Amniotic epithelial cell (primary cell): ENCODE measurements around the gene ALDH2.
"Not testable (repeated sequence)": the region's sequence is repeated elsewhere in the genome, so short reads cannot be mapped to it uniquely, and the experiment has no call there.

Experiments used
- DNase-seq: peaks from one replicate; pipeline ENCODE4 v3.0.0-alpha.2; 2010; ENCODE audit warnings: low read depth

ALDH2 gene

GRCh38 chr12:111766608-111767361 is at the start of gene ALDH2:
TSS of gene ALDH2 (plus strand) at chr12:111766933. CDS start at chr12:111766983, 50 bp downstream.
- peak; percentile 39 for DNase-seq

GRCh38 chr12:111719316-111719715 is 47.4 kb upstream of the ALDH2 start:
- not testable (repeated sequence) for DNase-seq

- DNase-seq, result peak; percentile 26
These were observed 46.3 kb upstream of the ALDH2 start for GRCh38 chr12:111720457-111720856.

- not testable (repeated sequence) for DNase-seq
These were observed 42.9 kb upstream of the ALDH2 start for GRCh38 chr12:111723646-111724360.

GRCh38 chr12:111728795-111729194 is 37.9 kb upstream of the ALDH2 start:
- DNase-seq, result no peak

- DNase-seq, result no peak
These were observed 36.3 kb upstream of the ALDH2 start for GRCh38 chr12:111730420-111730819.

GRCh38 chr12:111732786-111733185 is 33.9 kb upstream of the ALDH2 start:
- DNase-seq, result no peak

DNA sequence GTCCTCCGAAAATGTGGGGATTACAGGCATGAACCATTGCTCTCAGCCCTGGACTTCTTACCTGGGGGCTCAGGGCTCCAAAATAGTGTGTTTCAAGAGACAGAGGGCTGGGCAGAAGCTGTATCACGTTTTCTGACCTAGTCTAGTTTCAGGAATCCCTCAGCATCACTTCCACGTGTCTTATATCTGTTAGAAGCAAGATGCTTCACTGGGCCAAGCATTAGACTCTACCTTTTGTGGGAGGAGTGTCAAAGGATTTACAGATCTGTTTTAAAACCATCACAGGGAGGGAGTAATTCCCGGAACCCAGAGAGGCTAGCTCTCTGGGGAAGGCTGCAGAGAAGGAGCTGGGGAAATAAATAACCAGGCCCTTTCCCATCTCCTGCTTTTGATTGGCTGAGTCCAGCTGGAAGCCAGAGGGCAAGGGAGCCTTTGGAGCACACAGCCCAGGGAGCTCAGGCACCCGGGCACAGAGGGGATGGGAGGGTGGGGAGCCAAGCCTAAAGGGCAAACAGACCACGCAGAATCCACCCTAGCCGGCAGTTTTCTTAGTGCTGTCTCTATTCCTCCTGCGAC is 33.3 kb upstream of the ALDH2 start:
- DNase-seq, result no peak

DNA sequence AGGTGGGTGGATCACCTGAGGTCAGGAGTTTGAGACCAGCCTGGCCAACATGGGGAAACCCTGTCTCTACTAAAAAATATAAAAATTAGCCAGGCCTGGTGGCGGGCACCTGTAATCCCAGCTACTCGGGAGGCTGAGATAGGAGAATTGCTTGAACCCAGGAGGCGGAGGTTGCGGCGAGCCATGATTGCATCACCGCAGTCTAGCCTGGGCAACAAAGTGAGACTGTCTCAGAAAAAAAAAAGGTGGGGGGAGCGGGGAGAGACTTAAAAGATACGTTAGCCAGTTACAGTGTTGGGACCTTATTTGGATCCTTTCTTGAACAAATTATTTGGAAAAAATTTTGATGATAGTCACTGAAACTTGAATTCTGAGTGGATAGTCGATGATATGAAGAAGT is 27.2 kb upstream of the ALDH2 start:
- DNase-seq, result not testable (repeated sequence)

GRCh38 chr12:111741235-111741812 is 25.4 kb upstream of the ALDH2 start:
- DNase-seq, result peak; percentile 55

DNA sequence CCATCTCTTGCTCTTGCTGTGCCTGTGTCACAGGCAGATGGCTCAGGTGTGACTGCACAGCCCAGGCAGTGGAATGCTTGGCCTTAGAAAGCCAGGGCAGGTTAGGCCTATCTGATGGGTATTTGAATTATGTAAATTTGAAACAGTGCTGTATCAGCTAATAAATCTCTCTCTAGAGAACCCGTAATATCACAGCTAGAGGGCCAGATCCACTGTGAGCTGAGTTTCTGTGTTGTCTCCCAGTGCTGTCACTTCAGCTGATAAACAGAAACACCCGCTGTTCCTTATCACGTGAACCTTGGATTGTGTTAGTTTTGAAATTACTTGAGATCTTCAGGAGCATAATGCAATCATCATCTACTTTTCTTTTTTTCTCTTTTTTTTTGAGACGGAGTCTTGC is 21.5 kb upstream of the ALDH2 start:
- no peak for DNase-seq

DNA sequence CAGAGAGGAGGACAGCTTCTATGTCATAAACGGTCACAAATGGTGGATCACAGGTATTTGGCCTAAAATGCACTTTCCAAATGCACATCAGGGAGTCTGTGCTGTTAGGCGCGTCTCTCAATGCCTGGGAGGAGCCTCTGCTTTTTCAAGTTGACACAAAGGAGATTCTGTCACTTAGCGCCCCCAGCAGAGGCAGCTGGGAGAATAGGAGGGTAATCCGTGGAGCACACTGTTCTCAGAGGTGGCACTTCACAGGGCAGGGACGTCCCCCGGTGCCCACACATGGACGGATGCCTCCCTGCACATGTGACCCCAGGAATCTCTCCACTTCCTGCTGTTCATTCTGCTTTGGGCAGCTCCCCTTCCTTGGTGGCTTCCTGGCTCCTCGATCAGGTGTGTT is 19.4 kb upstream of the ALDH2 start:
- DNase-seq, result no peak

DNA sequence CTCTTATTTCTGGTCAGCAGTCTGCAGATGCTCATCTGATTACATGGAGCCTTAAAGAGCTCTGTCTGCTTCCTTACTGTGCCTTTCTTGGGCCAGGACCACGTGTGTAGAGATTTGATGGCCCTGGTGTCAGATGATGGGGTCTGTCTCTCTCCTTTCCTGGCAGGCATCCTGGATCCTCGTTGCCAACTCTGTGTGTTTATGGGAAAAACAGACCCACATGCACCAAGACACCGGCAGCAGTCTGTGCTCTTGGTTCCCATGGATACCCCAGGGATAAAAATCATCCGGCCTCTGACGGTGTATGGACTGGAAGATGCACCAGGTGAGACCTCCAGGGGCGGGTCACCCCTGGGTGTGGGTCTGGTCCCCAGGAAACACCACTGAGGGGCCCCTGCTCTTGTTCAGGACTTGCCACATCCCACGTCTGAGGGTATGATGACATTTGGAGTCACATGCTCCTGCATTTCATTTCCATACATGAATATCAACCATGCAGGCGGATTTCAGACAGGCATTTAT is 18.5 kb upstream of the ALDH2 start:
- DNase-seq, result no peak

DNA sequence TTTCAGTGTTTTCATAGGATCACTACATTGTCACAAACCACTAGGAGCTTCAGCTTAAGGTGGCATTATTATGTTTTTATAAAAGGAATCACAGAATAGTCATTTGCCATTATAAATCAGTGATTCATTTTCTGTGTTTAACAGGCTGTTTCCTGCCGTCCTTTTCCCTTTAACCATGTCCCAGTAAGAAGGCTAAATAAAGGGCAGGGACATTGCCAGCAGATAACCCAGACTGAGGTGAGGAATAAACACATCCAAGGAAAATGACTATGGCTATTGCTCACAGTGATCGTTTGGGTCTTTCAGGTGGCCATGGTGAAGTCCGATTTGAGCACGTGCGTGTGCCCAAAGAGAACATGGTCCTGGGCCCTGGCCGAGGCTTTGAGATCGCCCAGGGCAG is 17.9 kb upstream of the ALDH2 start:
- DNase-seq, result no peak

- no peak for DNase-seq
These were observed 17.3 kb upstream of the ALDH2 start for GRCh38 chr12:111749391-111749790.

GRCh38 chr12:111753144-111753881 is 13.4 kb upstream of the ALDH2 start:
- DNase-seq, result peak; percentile 62

- no peak for DNase-seq
These were observed 12.1 kb upstream of the ALDH2 start for GRCh38 chr12:111754671-111755070.

GRCh38 chr12:111756196-111756595 is 10.5 kb upstream of the ALDH2 start:
- no peak for DNase-seq

- DNase-seq, result no peak
These were observed 10.1 kb upstream of the ALDH2 start for GRCh38 chr12:111756681-111757080.

GRCh38 chr12:111757361-111758119 is 9.2 kb upstream of the ALDH2 start:
- DNase-seq, result peak; percentile 76

DNA sequence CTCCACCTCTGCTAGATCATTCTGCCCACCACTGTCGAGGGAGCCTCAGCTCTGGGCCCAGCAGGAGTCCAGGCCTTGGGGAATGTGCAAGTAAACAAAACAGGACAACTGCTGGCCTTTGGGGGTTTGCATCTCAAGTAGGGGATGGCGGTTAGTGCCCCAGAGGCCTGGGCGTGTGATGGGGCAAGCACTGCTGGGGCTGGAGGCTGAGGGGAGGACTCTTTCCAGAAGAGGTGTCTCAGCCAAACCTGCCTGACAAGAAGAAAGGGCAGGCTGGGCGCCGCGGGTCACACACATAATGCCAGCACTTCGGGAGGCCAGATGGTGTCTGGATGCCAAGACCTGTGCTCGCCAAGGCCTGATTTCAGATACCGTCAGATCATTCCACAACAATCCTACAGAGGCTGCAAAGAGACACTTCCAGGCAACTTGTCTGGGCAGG is 8.6 kb upstream of the ALDH2 start:
- no peak for DNase-seq
